Liver (tissue), 9 donors: ENCODE results near the gene CNTN1. TPM values are rescaled to one million over a fixed set of nuclear protein-coding genes. Genes with fewer than 3 reads are reported as not detected.
A peak's percentile ranks its signal among the peaks of the same experiment; 100 is the strongest.
"Not testable (repeated sequence)": the region's sequence is repeated elsewhere in the genome, so short reads cannot be mapped to it uniquely, and the experiment has no call there.

ENCODE experiments used
- DNase-seq: peaks from one replicate; pipeline ENCODE4 v3.0.0-alpha.2; 2017; ENCODE audit warnings: low spot score
- H3K27ac ChIP-seq, 2 donors: one replicate each; pipeline ENCODE4 v1.7.0; 2013; ENCODE audit warnings: inconsistent platforms in 2 of 2, low read length in 2 of 2, control low read depth in 1 of 2, low read depth in 1 of 2, mild to moderate bottlenecking in 1 of 2
- H3K27me3 ChIP-seq, 4 donors: one replicate each; pipeline versions ENCODE4 v1.6.1 to v1.7.0; 2013; ENCODE audit warnings: low read length in 3 of 4, inconsistent platforms in 1 of 4, mild to moderate bottlenecking in 1 of 4, moderate library complexity in 1 of 4; ENCODE audit not compliant: control insufficient read depth in 4 of 4, insufficient read depth in 4 of 4
- H3K36me3 ChIP-seq, 4 donors: one replicate each; pipeline versions ENCODE4 v1.6.1 to v1.7.0; 2013; ENCODE audit warnings: low read length in 3 of 4, mild to moderate bottlenecking in 3 of 4, low read depth in 1 of 4, moderate library complexity in 1 of 4; ENCODE audit not compliant: control insufficient read depth in 4 of 4, insufficient read depth in 3 of 4
- H3K4me1 ChIP-seq, 4 donors: one replicate each; pipeline versions ENCODE4 v1.6.1 to v1.7.0; 2013; ENCODE audit warnings: low read length in 3 of 4, mild to moderate bottlenecking in 3 of 4, moderate library complexity in 1 of 4; ENCODE audit not compliant: control insufficient read depth in 4 of 4, insufficient read depth in 4 of 4
- H3K4me3 ChIP-seq, 3 donors: one replicate each; pipeline versions ENCODE4 v1.6.1 to v1.7.0; 2013; ENCODE audit warnings: low read length in 3 of 3, control low read depth in 1 of 3, low read depth in 1 of 3, mild to moderate bottlenecking in 1 of 3
- H3K9ac ChIP-seq, 2 donors: one replicate each; pipeline ENCODE4 v1.7.0; 2013; ENCODE audit warnings: low read length in 2 of 2, mild to moderate bottlenecking in 2 of 2, moderate library complexity in 2 of 2, control low read depth in 1 of 2, low read depth in 1 of 2
- H3K9me3 ChIP-seq, 4 donors: one replicate each; pipeline versions ENCODE4 v1.6.1 to v1.7.0; 2013; ENCODE audit warnings: low read length in 3 of 4; ENCODE audit not compliant: control insufficient read depth in 4 of 4
- EGR1 ChIP-seq, 2 donors: IDR thresholded peaks; 2 replicates each; pipeline ENCODE4 v1.6.1; 2016 to 2018; ENCODE audit warnings: antibody characterized with exemption in 2 of 2, low read depth in 2 of 2
- FOXA1 ChIP-seq: IDR thresholded peaks from 2 replicates; pipeline ENCODE4 v1.6.1; 2016; ENCODE audit warnings: antibody characterized with exemption
- FOXA2 ChIP-seq: IDR thresholded peaks from 2 replicates; pipeline ENCODE4 v1.6.1; 2016; ENCODE audit warnings: antibody characterized with exemption
- HNF4A ChIP-seq, 2 donors: conservative IDR thresholded peaks; 2 replicates each; pipeline ENCODE4 v1.6.1; 2016; ENCODE audit warnings: antibody characterized with exemption in 2 of 2, mild to moderate bottlenecking in 2 of 2
- HNF4G ChIP-seq: IDR thresholded peaks from 2 replicates; pipeline ENCODE4 v1.6.1; 2016; ENCODE audit warnings: antibody characterized with exemption
- NR2F2 ChIP-seq: IDR thresholded peaks from 2 replicates; pipeline ENCODE4 v1.6.1; 2016; ENCODE audit warnings: antibody characterized with exemption
- RAD21 ChIP-seq, 2 donors: IDR thresholded peaks; 2 replicates each; pipeline ENCODE4 v1.6.1; 2016; ENCODE audit warnings: antibody characterized with exemption in 2 of 2, mild to moderate bottlenecking in 2 of 2
- RXRA ChIP-seq, 2 donors: IDR thresholded peaks; 2 replicates each; pipeline ENCODE4 v1.6.1; 2017 to 2018; ENCODE audit warnings: antibody characterized with exemption in 2 of 2, mild to moderate bottlenecking in 1 of 2
- SP1 ChIP-seq: IDR thresholded peaks from 2 replicates; pipeline ENCODE4 v1.6.1; 2018; ENCODE audit warnings: antibody characterized with exemption, mild to moderate bottlenecking
- YY1 ChIP-seq: IDR thresholded peaks from 2 replicates; pipeline ENCODE4 v1.6.1; 2016; ENCODE audit warnings: antibody characterized with exemption, mild to moderate bottlenecking
- WGBS: extraction: QIAGEN DNeasy Blood & Tissue Kit; methylation state at CpG from one replicate; pipeline ENCODE4 v1.1.7; 2013; 5-methylcytosine and 5-hydroxymethylcytosine counted together
- polyA plus RNA-seq, 2 donors: library from polyadenylated mRNA; stranded (reverse) in 1 of 2; unstranded in 1 of 2; fragments of 200-250 nt in 1 of 2; fragments of >200 nt in 1 of 2; fragmentation: Nextera tagmentation in 1 of 2; extraction: Ambion mirVana in 1 of 2; gene quantifications; one replicate each; pipeline versions ENCODE4 v1.2.1 to v1.2.3, GENCODE V29; 2013 to 2015
- total RNA-seq, 2 donors: library from RNA; depleted of rRNA; stranded (reverse); fragments of >200 nt; gene quantifications; one replicate each; pipeline ENCODE4 v1.2.3, GENCODE V29; 2014
- TF ChIP-seq, protein P1 (sequence below): IDR thresholded peaks from 2 replicates; pipeline ENCODE4 v1.6.1; 2016; ENCODE audit warnings: antibody characterized with exemption
- TF ChIP-seq, protein P2 (sequence below): fragments of 150-350 bp; IDR thresholded peaks from 2 replicates; pipeline ENCODE4 v1.5.1; 2017; ENCODE audit warnings: improper control_type of control experiment, low read depth, low read length; ENCODE audit not compliant: missing input control
- TF ChIP-seq, protein P3 (sequence below): IDR thresholded peaks from 2 replicates; pipeline ENCODE4 v1.6.1; 2016; ENCODE audit warnings: antibody characterized with exemption
- TF ChIP-seq, protein P4 (sequence below): IDR thresholded peaks from 2 replicates; pipeline ENCODE4 v1.6.1; 2016; ENCODE audit warnings: antibody characterized with exemption, mild to moderate bottlenecking
- TF ChIP-seq, protein P5 (sequence below): IDR thresholded peaks from 2 replicates; pipeline ENCODE4 v1.6.1; 2016; ENCODE audit warnings: antibody characterized with exemption
- donor health status: healthy.
- donor health status: healthy.
- donor health status: healthy.
- donor health status: healthy.
- donor health status: healthy.

CNTN1 gene
- total and polyA plus RNA-seq, 4 donors: 0.03 to 1.2 (median 0.43) TPM

DNA sequence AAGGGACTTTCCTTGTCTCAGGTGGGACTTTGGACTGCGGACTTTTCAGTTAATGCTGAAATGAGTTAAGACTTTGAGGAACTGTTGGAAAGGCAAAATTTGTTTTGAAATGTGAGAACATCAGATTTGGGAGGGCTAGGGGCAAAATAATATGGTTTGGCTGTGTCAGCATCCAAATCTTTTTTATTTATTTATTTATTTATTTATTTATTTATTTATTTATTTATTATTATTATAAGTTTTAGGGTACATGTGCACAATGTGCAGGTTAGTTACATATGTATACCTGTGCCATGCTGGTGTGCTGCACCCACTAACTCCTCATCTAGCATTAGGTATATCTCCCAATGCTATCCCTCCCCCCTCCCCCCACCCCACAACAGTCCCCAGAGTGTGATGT is 389.0 kb downstream of the CNTN1 start:
- not testable (repeated sequence) for H3K27ac ChIP-seq, H3K27me3 ChIP-seq, H3K4me3 ChIP-seq, H3K36me3 ChIP-seq, H3K9me3 ChIP-seq, H3K4me1 ChIP-seq, H3K9ac ChIP-seq, DNase-seq
- 0% methylated on average over 1 of the region's 1 CpG for WGBS
- TF ChIP-seq HNF4A (conservative IDR thresholded peaks at IDR 0.05): peak in 1 of 2 donors; percentile 17

DNA sequence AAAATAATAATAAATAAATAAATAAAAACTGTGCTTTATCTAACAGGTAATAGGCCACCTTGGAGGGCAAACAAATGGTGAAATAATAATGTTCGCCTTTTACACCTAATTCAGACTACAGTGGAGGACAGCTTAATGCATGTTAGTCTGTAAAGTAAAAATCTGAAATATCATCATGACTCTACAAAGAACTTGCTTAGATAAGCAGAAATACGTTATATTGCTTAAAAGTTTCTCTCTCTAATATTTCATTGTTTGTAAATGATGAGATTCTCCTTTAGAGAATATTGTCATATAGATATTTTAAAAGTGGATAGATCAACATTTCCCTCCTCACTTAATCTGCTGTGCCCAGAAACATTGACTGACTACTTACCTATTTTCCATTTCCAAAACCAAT is 397.2 kb downstream of the CNTN1 start:
- no peak for DNase-seq
- 71% methylated on average over 2 of the region's 2 CpGs for WGBS
- Histone ChIP-seq H3K9ac (no peak overlapping the region), H3K36me3 (no peaks in the 10 kb centered on the region), H3K27me3 (peaks cover 0 to 3% (median 0%) of the 10 kb centered on the region in 4 donors), H3K4me1 (no peaks in the 10 kb centered on the region), H3K9me3 (peaks cover 0 to 2% (median 0%) of the 10 kb centered on the region in 4 donors), H3K27ac (no peak overlapping the region), H3K4me3 (no peak overlapping the region)
- TF ChIP-seq RXRA (IDR thresholded peaks at IDR 0.05) (no peak), EGR1 (IDR thresholded peaks at IDR 0.05; ENCODE audit: low read depth in 2 of 2) (no peak), HNF4G (no peak)
- TF ChIP-seq, protein P1, sequence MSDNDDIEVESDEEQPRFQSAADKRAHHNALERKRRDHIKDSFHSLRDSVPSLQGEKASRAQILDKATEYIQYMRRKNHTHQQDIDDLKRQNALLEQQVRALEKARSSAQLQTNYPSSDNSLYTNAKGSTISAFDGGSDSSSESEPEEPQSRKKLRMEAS: no peak
- TF ChIP-seq, protein P2, sequence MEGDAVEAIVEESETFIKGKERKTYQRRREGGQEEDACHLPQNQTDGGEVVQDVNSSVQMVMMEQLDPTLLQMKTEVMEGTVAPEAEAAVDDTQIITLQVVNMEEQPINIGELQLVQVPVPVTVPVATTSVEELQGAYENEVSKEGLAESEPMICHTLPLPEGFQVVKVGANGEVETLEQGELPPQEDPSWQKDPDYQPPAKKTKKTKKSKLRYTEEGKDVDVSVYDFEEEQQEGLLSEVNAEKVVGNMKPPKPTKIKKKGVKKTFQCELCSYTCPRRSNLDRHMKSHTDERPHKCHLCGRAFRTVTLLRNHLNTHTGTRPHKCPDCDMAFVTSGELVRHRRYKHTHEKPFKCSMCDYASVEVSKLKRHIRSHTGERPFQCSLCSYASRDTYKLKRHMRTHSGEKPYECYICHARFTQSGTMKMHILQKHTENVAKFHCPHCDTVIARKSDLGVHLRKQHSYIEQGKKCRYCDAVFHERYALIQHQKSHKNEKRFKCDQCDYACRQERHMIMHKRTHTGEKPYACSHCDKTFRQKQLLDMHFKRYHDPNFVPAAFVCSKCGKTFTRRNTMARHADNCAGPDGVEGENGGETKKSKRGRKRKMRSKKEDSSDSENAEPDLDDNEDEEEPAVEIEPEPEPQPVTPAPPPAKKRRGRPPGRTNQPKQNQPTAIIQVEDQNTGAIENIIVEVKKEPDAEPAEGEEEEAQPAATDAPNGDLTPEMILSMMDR: no peak

DNA sequence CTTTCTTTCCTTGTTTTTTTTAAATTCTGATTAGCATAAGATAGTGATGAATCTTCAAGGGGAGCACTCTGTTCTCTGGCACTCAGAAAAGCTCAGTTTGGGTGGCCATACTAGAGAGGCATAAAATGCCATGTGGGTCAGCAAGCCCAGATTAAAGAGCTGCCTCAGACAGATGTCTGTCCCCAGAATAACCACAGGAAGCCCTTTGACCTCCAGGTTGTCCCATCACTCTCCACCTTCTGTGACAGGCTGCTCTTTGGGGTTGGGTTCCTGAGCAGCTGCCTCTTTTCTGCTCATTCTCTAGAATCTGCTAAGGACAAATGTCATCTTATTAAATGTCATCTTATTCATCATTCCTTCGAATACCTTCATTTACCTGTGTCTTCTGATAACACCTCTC is 399.9 kb downstream of the CNTN1 start:
- WGBS: 71% methylated on average over 1 of the region's 1 CpG

More for the DNA sequence above, 399.9 kb downstream of the CNTN1 start:
- Histone ChIP-seq H3K27ac (no peak overlapping the region), H3K4me1 (no peaks in the 10 kb centered on the region), H3K9ac (no peak overlapping the region), H3K36me3 (no peaks in the 10 kb centered on the region), H3K9me3 (peaks cover 0 to 2% (median 0%) of the 10 kb centered on the region in 4 donors), H3K27me3 (peaks cover 0 to 3% (median 0%) of the 10 kb centered on the region in 4 donors), H3K4me3 (no peak overlapping the region)
- TF ChIP-seq, protein P1: no peak
- TF ChIP-seq SP1 (no peak), HNF4G (no peak), FOXA1 (no peak), FOXA2 (no peak), YY1 (no peak), NR2F2 (no peak), RAD21 (IDR thresholded peaks at IDR 0.05) (no peak), EGR1 (IDR thresholded peaks at IDR 0.05; ENCODE audit: low read depth in 2 of 2) (no peak)
- TF ChIP-seq, protein P3, sequence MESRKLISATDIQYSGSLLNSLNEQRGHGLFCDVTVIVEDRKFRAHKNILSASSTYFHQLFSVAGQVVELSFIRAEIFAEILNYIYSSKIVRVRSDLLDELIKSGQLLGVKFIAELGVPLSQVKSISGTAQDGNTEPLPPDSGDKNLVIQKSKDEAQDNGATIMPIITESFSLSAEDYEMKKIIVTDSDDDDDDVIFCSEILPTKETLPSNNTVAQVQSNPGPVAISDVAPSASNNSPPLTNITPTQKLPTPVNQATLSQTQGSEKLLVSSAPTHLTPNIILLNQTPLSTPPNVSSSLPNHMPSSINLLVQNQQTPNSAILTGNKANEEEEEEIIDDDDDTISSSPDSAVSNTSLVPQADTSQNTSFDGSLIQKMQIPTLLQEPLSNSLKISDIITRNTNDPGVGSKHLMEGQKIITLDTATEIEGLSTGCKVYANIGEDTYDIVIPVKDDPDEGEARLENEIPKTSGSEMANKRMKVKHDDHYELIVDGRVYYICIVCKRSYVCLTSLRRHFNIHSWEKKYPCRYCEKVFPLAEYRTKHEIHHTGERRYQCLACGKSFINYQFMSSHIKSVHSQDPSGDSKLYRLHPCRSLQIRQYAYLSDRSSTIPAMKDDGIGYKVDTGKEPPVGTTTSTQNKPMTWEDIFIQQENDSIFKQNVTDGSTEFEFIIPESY: no peak
- TF ChIP-seq, protein P4, sequence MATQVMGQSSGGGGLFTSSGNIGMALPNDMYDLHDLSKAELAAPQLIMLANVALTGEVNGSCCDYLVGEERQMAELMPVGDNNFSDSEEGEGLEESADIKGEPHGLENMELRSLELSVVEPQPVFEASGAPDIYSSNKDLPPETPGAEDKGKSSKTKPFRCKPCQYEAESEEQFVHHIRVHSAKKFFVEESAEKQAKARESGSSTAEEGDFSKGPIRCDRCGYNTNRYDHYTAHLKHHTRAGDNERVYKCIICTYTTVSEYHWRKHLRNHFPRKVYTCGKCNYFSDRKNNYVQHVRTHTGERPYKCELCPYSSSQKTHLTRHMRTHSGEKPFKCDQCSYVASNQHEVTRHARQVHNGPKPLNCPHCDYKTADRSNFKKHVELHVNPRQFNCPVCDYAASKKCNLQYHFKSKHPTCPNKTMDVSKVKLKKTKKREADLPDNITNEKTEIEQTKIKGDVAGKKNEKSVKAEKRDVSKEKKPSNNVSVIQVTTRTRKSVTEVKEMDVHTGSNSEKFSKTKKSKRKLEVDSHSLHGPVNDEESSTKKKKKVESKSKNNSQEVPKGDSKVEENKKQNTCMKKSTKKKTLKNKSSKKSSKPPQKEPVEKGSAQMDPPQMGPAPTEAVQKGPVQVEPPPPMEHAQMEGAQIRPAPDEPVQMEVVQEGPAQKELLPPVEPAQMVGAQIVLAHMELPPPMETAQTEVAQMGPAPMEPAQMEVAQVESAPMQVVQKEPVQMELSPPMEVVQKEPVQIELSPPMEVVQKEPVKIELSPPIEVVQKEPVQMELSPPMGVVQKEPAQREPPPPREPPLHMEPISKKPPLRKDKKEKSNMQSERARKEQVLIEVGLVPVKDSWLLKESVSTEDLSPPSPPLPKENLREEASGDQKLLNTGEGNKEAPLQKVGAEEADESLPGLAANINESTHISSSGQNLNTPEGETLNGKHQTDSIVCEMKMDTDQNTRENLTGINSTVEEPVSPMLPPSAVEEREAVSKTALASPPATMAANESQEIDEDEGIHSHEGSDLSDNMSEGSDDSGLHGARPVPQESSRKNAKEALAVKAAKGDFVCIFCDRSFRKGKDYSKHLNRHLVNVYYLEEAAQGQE: no peak
- TF ChIP-seq, protein P5, sequence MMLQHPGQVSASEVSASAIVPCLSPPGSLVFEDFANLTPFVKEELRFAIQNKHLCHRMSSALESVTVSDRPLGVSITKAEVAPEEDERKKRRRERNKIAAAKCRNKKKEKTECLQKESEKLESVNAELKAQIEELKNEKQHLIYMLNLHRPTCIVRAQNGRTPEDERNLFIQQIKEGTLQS: no peak
- no peak for DNase-seq
